HepG2 (cell line): ENCODE measurements around the gene RPH3AL. TPM values are rescaled to one million over a fixed set of nuclear protein-coding genes. Genes with fewer than 3 reads are reported as not detected.

Experiments
- AHR ChIP-seq: IDR thresholded peaks from 2 replicates; pipeline ENCODE4 v1.6.1; 2018; ENCODE audit warnings: missing genetic modification reagents, missing compliant biosample characterization
- E2F2 ChIP-seq: sonication (generic); formaldehyde crosslinking; IDR thresholded peaks from 2 replicates; pipeline ENCODE4 v1.4.0; 2020; ENCODE audit warnings: missing genetic modification reagents, borderline replicate concordance
- GABPA ChIP-seq, 2 experiments: IDR thresholded peaks; 2 replicates each; pipeline ENCODE4 v1.6.1; 2011 to 2016; ENCODE audit warnings: low read depth in 2 of 2, low read length in 1 of 2, missing biosample characterization in 1 of 2, missing genetic modification characterization in 1 of 2
- KAT2B ChIP-seq: fragments of 150-350 bp; IDR thresholded peaks from 2 replicates; pipeline ENCODE4 v1.6.1; 2014; ENCODE audit warnings: low read depth, low read length, borderline replicate concordance
- KDM2A ChIP-seq: sonication (generic); formaldehyde crosslinking; IDR thresholded peaks from 2 replicates; pipeline ENCODE4 v1.4.0; 2020; ENCODE audit warnings: low read depth, missing genetic modification reagents, borderline replicate concordance
- KDM3A ChIP-seq: IDR thresholded peaks from 2 replicates; pipeline ENCODE4 v1.6.1; 2018; ENCODE audit warnings: low read depth, missing compliant biosample characterization
- KIAA2018 ChIP-seq: sonication (generic); formaldehyde crosslinking; IDR thresholded peaks from 2 replicates; pipeline ENCODE4 v1.5.0; 2020; ENCODE audit warnings: mild to moderate bottlenecking, missing genetic modification reagents, borderline replicate concordance
- KLF13 ChIP-seq: sonication (generic); formaldehyde crosslinking; IDR thresholded peaks from 2 replicates; pipeline ENCODE4 v1.4.0; 2020; ENCODE audit warnings: mild to moderate bottlenecking, missing genetic modification reagents
- RAD21 ChIP-seq: fragments of 450-650 bp; formaldehyde crosslinking; IDR thresholded peaks from 2 replicates; pipeline ENCODE4 v1.5.0; 2020; ENCODE audit warnings: mild to moderate bottlenecking
- RBAK ChIP-seq: sonication (generic); formaldehyde crosslinking; IDR thresholded peaks from 2 replicates; pipeline ENCODE4 v1.5.1; 2020; ENCODE audit warnings: mild to moderate bottlenecking, missing genetic modification reagents
- SOX13 ChIP-seq, 3 experiments: fragments of 450-650 bp in 1 of 3; sonication (generic) in 1 of 3; formaldehyde crosslinking in 1 of 3; IDR thresholded peaks in 2 of 3; conservative IDR thresholded peaks in 1 of 3; 2 replicates each; pipeline versions ENCODE4 v1.5.0 to v1.6.1; 2016 to 2020; ENCODE audit warnings: antibody characterized with exemption in 1 of 3, mild to moderate bottlenecking in 1 of 3, missing compliant biosample characterization in 1 of 3, missing genetic modification reagents in 1 of 3, moderate library complexity in 1 of 3
- SRSF4 ChIP-seq: fragments of 200-400 bp; formaldehyde crosslinking; IDR thresholded peaks from one replicate; pipeline ENCODE4 v1.6.1; 2018; ENCODE audit warnings: mild to moderate bottlenecking, low read depth, low read length, moderate library complexity; ENCODE audit not compliant: poor library complexity, severe bottlenecking
- TCF7 ChIP-seq: sonication (generic); IDR thresholded peaks from 2 replicates; pipeline ENCODE4 v1.6.1; 2016; ENCODE audit warnings: antibody characterized with exemption, low read depth
- TRIM22 ChIP-seq: fragments of 450-650 bp; IDR thresholded peaks from 2 replicates; pipeline ENCODE4 v1.6.1; 2017
- ZFP1 ChIP-seq: IDR thresholded peaks from 2 replicates; pipeline ENCODE4 v1.6.1; 2016
- ZMYM4 ChIP-seq: sonication (generic); formaldehyde crosslinking; IDR thresholded peaks from 2 replicates; pipeline ENCODE4 v1.8.1; 2023; ENCODE audit warnings: mild to moderate bottlenecking, missing genetic modification reagents
- ZNF776 ChIP-seq: sonication (generic); formaldehyde crosslinking; IDR thresholded peaks from 2 replicates; pipeline ENCODE4 v1.4.0; 2020; ENCODE audit warnings: mild to moderate bottlenecking, missing genetic modification reagents
- ZNF780A ChIP-seq: sonication (generic); formaldehyde crosslinking; IDR thresholded peaks from 2 replicates; pipeline ENCODE4 v1.8.0; 2022; ENCODE audit warnings: mild to moderate bottlenecking, missing genetic modification reagents, moderate library complexity
- polyA plus RNA-seq, 8 experiments: library from polyadenylated mRNA; depleted of rRNA in 3 of 8; stranded (reverse) in 7 of 8; unstranded in 1 of 8; fragments of >200 nt; fragmentation: Illumina TruSeq in 4 of 8; extraction: Trizol in 4 of 8; gene quantifications; 2 replicates each; pipeline versions ENCODE4 v1.2.1 to v1.2.3, GENCODE V29; 2011 to 2016; ENCODE audit warnings: low read depth in 4 of 8, missing spikeins in 1 of 8, mixed read lengths in 1 of 8; ENCODE audit not compliant: insufficient read depth in 1 of 8
- total RNA-seq, 5 experiments: library from RNA; depleted of rRNA; stranded (reverse); fragments of >200 nt; fragmentation: Illumina TruSeq; extraction: Trizol; gene quantifications; 2 replicates each; pipeline ENCODE4 v1.2.3, GENCODE V29; 2016; ENCODE audit warnings: low read depth in 1 of 5

Gene RPH3AL
- total and polyA plus RNA-seq, 2 of the 13 experiments (the other 11 are each of a cell fraction or from before 2014, with no cell fraction given) = 7.8 to 16.4 TPM

- TF ChIP-seq TRIM22 (no peak), KDM2A (CRISPR knock-in tag) (peak; percentile 77; the same call in 1 of the 2 replicates), RBAK (no peak), KDM3A (CRISPR knock-in tag) (no peak; the same call in 1 of the 2 replicates), ZFP1 (0 out of 2 replicates have a peak, but pooled peaks have one; percentile 61), GABPA (IDR thresholded peaks at IDR 0.05; ENCODE audit: low read depth, low read length) (no peak), GABPA (CRISPR knock-in tag; IDR thresholded peaks at IDR 0.05; ENCODE audit: low read depth) (peak; percentile 22), KLF13 (CRISPR knock-in tag) (no peak), KAT2B (no peak), E2F2 (no peak), KIAA2018 (CRISPR knock-in tag) (no peak), TCF7 (no peak), ZNF780A (CRISPR knock-in tag) (no peak), RAD21 (CRISPR knock-in tag) (0 out of 2 replicates have a peak, but pooled peaks have one; percentile 0), SRSF4 (no peak), ZMYM4 (CRISPR knock-in tag) (peak; percentile 45; the same call in 1 of the 2 replicates), SOX13 (IDR thresholded peaks at IDR 0.05) (no peak), SOX13 (CRISPR knock-in tag; conservative IDR thresholded peaks at IDR 0.05 in 1 of 2, IDR thresholded peaks at IDR 0.05 in 1 of 2) (peak in 1 of 2 experiments; percentile 21; a peak in 1 of 4 replicates), ZNF776 (peak; percentile 66), AHR (CRISPR knock-in tag) (peak; percentile 68; the same call in 1 of the 2 replicates)
Measured at GRCh38 chr17:352421-353212, at the start of gene RPH3AL (continued).
